Measurements from ENCODE around the gene MECP2. TPM values are rescaled to one million over a fixed set of nuclear protein-coding genes. Genes with fewer than 3 reads are reported as not detected.

Gene MECP2
- total and polyA plus RNA-seq, 2 donors (not counting 1 experiment from before 2014, with no cell fraction given) = 20.0 to 122 TPM

DNA sequence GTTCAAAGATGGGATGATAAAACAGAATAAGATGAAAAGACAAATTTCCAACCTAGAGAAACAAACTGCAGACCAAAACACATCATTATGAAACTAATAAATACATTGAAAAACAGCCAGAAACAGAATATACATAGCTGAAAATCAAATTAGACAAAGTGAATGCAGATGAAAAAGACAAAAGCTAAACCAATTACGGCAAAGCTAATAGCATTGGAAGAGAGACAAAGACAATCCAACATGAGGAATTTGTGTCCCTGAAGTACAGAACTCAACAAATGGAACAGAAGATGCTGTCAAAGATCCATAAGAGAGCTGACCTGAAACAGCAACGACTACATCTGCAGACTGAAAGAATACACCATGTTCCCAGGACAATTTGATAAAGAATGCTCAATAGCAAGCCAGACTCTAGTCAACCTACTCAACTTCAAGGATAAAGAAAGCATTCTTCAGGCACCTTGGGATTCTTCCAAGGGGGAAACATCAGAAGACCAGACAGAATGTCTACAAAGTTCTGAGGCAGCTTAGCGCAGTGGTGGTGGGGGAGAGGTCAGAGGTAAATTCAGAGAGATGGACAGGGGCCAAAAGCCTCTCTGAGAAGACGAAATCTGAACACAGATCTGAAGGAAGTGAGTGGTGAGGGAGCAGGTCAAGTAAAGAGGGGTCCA lies 50.4 kb downstream of the MECP2 start:
- WGBS (ENCODE audit: insufficient coverage) = 92% methylated on average over 3 of the region's 4 CpGs
- Histone ChIP-seq H3K27me3 (replicated peaks in 1 of 4; ENCODE audit: control extremely low read depth in 1 of 4, control insufficient read depth in 3 of 4, insufficient read depth in 4 of 4, low read length in 3 of 4) (no peaks in the 10 kb centered on the region), H3K27ac (ENCODE audit: low read length in 2 of 2) (no peak overlapping the region), H3K36me3 (replicated peaks in 1 of 2; ENCODE audit: control extremely low read depth in 1 of 2, control insufficient read depth in 1 of 2, extremely low read depth in 1 of 2, insufficient read depth in 2 of 2, low read length in 1 of 2) (peaks cover 0 to 27% of the 10 kb centered on the region in 2 experiments), H3K79me2 (ENCODE audit: control insufficient read depth, insufficient read depth, low read length) (peaks cover 86% of the 10 kb centered on the region), H4K20me1 (ENCODE audit: control insufficient read depth, insufficient read depth, low read length, poor library complexity, severe bottlenecking) (peaks cover 48% of the 10 kb centered on the region), H3K4me2 (replicated peaks; ENCODE audit: low read depth, low read length, poor library complexity, severe bottlenecking) (no peak overlapping the region), H3K9ac (ENCODE audit: low read length) (no peak overlapping the region), H2AFZ (ENCODE audit: insufficient read depth, low read depth, low read length, poor library complexity, severe bottlenecking) (no peak overlapping the region), H3K9me3 (ENCODE audit: control extremely low read depth in 1 of 3, control insufficient read depth in 2 of 3, insufficient read depth in 1 of 3, low read length in 2 of 3) (no peaks in the 10 kb centered on the region), H3K4me3 (ENCODE audit: control extremely low read depth in 1 of 5, extremely low read depth in 1 of 5, insufficient read depth in 1 of 5, low read depth in 2 of 5, low read length in 4 of 5) (no peak overlapping the region), H3K4me1 (ENCODE audit: control insufficient read depth in 2 of 2, insufficient read depth in 2 of 2, low read length in 2 of 2) (peaks cover 5 to 10% of the 10 kb centered on the region in 2 donors)
- Mint-ChIP-seq H3K27ac (no peak overlapping the region), H3K4me3 (no peak overlapping the region), H3K4me1 (peaks cover 17% of the 10 kb centered on the region), H3K9me3 (ENCODE audit: insufficient read depth) (no peaks in the 10 kb centered on the region), H3K27me3 (no peaks in the 10 kb centered on the region)
- no peak for TF ChIP-seq EZH2 (IDR thresholded peaks at IDR 0.05; ENCODE audit: borderline replicate concordance, insufficient read depth, low read depth, low read length, poor library complexity, severe bottlenecking)
- TF ChIP-seq, protein P1, sequence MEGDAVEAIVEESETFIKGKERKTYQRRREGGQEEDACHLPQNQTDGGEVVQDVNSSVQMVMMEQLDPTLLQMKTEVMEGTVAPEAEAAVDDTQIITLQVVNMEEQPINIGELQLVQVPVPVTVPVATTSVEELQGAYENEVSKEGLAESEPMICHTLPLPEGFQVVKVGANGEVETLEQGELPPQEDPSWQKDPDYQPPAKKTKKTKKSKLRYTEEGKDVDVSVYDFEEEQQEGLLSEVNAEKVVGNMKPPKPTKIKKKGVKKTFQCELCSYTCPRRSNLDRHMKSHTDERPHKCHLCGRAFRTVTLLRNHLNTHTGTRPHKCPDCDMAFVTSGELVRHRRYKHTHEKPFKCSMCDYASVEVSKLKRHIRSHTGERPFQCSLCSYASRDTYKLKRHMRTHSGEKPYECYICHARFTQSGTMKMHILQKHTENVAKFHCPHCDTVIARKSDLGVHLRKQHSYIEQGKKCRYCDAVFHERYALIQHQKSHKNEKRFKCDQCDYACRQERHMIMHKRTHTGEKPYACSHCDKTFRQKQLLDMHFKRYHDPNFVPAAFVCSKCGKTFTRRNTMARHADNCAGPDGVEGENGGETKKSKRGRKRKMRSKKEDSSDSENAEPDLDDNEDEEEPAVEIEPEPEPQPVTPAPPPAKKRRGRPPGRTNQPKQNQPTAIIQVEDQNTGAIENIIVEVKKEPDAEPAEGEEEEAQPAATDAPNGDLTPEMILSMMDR (IDR thresholded peaks at IDR 0.05) = no peak
- ATAC-seq (ENCODE audit: low read depth) (no peak), DNase-seq (no peak)
- intact Hi-C loops (cut with micrococcal nuclease) = no loop called here
- CTCF ChIA-PET = interaction anchor here (0.7 kb wide), 1 partner anchor 11 kb away, joined by 3 read pairs; no protein-coding TSS in a partner anchor
- POLR2A ChIA-PET = interaction anchor here (0.6 kb wide), 1 partner anchor 377 kb away, joined by 6 read pairs; no protein-coding TSS in a partner anchor

DNA sequence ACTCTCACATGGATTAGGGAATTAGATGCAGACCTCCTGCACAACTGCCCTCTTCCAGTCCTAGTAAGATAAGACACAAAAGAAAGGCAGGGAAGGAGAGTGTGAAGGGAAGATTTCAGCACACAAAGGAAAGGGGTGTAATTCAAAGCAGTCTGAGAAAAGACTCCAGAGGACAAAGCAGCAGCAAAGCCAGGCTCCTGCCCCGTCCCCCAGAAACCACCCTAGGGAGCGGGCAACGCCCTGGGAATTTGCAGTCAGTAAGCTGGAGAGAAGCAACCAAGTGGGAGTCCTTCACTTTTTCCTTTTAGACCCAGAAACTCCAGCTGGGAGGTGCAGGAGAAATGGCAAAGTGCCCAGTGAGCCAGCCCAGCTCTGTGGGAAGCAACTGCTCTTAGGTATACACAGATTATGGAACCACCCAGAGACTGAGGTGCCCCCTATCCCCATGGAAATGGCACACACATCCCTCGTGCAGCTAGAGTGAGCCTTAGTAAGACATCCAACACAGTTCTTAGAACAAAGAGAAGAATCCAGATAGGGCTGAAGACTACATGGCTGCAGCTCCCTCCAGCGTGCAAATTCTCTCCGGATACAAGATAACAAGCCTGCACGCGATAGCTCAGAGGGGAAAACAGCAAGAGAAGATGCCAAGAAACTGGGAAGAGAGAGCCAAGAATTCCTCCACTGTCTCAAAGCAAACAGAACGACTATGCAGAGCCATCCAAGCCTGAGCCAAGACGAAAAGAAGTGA lies 51.3 kb downstream of the MECP2 start:
- H3K9me3 Mint-ChIP-seq (ENCODE audit: insufficient read depth) = no peaks in the 10 kb centered on the region
- Histone ChIP-seq H3K9ac (ENCODE audit: low read length) (no peak overlapping the region), H3K79me2 (ENCODE audit: control insufficient read depth, insufficient read depth, low read length) (peaks cover 93% of the 10 kb centered on the region), H3K27me3 (replicated peaks in 1 of 4; ENCODE audit: control extremely low read depth in 1 of 4, control insufficient read depth in 3 of 4, insufficient read depth in 4 of 4, low read length in 3 of 4) (no peaks in the 10 kb centered on the region), H3K36me3 (replicated peaks in 1 of 2; ENCODE audit: control extremely low read depth in 1 of 2, control insufficient read depth in 1 of 2, extremely low read depth in 1 of 2, insufficient read depth in 2 of 2, low read length in 1 of 2) (peaks cover 0 to 30% of the 10 kb centered on the region in 2 experiments), H3K4me3 (ENCODE audit: control extremely low read depth in 1 of 5, extremely low read depth in 1 of 5, insufficient read depth in 1 of 5, low read depth in 2 of 5, low read length in 4 of 5) (no peak overlapping the region), H3K4me1 (ENCODE audit: control insufficient read depth in 2 of 2, insufficient read depth in 2 of 2, low read length in 2 of 2) (peaks cover 8 to 12% of the 10 kb centered on the region in 2 donors), H3K4me2 (replicated peaks; ENCODE audit: low read depth, low read length, poor library complexity, severe bottlenecking) (no peak overlapping the region), H3K9me3 (ENCODE audit: control extremely low read depth in 1 of 3, control insufficient read depth in 2 of 3, insufficient read depth in 1 of 3, low read length in 2 of 3) (no peaks in the 10 kb centered on the region), H4K20me1 (ENCODE audit: control insufficient read depth, insufficient read depth, low read length, poor library complexity, severe bottlenecking) (peaks cover 47% of the 10 kb centered on the region), H2AFZ (ENCODE audit: insufficient read depth, low read depth, low read length, poor library complexity, severe bottlenecking) (no peak overlapping the region), H3K27ac (ENCODE audit: low read length in 2 of 2) (no peak overlapping the region)
- no peaks in the 10 kb centered on the region for H3K27me3 Mint-ChIP-seq
- intact Hi-C loops (cut with micrococcal nuclease) = no loop called here
- H3K4me3 Mint-ChIP-seq = no peak overlapping the region
- TF ChIP-seq, protein P1 (IDR thresholded peaks at IDR 0.05) = no peak
- no peak for TF ChIP-seq EZH2 (IDR thresholded peaks at IDR 0.05; ENCODE audit: borderline replicate concordance, insufficient read depth, low read depth, low read length, poor library complexity, severe bottlenecking)
- H3K4me1 Mint-ChIP-seq = peaks cover 24% of the 10 kb centered on the region
- H3K27ac Mint-ChIP-seq = peak overlapping the region; percentile 32
- DNase-seq = no peak
- no peak for ATAC-seq (ENCODE audit: low read depth)
- POLR2A ChIA-PET = interaction anchor here (0.6 kb wide), 1 partner anchor 378 kb away, joined by 6 read pairs; no protein-coding TSS in a partner anchor
- 97% methylated on average over 5 of the region's 10 CpGs for WGBS (ENCODE audit: insufficient coverage)
- CTCF ChIA-PET = no interaction called here

Measured in B cell (primary cell).